Measurements from ENCODE around the gene ING2. TPM values are rescaled to one million over a fixed set of nuclear protein-coding genes. Genes with fewer than 3 reads are reported as not detected.
"Not testable (repeated sequence)": the region's sequence is repeated elsewhere in the genome, so short reads cannot be mapped to it uniquely, and the experiment has no call there.

Gene ING2
- total RNA-seq, 1 donor from 2014 or later = 4.3 TPM

DNA sequence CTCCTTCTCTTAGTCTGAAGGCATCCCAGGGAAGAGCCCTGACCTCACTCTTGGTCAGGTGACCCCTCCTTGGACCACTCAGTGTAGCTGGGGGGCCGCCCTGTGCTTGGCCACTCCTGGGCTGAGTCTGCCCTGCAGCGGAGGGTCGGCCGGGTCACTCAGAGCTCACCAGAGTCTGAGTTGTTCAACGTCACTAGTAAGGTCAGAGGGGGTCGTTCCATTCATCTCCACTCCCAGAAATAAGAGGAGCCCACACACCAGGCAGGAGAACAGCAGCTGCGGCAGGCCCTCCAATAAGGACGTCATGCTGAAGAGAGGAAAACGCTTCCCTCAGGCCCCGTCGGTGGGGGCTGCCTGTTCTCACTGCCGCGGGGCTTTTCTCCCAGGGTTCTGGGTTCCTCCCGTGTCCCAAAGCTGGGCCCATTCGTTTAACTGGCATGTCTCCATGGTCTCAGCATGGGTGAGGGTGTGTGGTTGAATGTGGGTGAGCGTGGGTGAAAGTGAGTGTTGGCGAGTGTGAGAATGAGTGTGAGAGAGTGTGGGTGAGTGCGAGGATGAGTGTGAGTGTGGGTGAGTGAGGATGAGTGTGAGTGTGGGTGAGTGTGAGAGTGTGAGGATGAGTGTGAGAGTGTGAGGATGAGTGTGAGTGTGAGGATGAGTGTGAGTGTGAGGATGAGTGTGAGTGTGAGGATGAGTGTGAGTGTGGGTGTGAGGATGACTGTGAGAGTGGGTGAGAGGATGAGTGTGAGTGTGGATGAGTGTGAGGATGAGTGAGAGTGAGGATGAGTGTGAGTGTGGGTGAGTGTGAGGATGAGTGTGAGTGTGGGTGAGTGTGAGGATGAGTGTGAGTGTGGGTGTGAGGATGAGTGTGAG lies 47.7 kb downstream of the ING2 start:
- ATAC-seq (ENCODE audit: low read depth) (no peak), DNase-seq (no peak)
- no peaks in the 10 kb centered on the region for H3K4me1 Mint-ChIP-seq
- TF ChIP-seq, protein P1, sequence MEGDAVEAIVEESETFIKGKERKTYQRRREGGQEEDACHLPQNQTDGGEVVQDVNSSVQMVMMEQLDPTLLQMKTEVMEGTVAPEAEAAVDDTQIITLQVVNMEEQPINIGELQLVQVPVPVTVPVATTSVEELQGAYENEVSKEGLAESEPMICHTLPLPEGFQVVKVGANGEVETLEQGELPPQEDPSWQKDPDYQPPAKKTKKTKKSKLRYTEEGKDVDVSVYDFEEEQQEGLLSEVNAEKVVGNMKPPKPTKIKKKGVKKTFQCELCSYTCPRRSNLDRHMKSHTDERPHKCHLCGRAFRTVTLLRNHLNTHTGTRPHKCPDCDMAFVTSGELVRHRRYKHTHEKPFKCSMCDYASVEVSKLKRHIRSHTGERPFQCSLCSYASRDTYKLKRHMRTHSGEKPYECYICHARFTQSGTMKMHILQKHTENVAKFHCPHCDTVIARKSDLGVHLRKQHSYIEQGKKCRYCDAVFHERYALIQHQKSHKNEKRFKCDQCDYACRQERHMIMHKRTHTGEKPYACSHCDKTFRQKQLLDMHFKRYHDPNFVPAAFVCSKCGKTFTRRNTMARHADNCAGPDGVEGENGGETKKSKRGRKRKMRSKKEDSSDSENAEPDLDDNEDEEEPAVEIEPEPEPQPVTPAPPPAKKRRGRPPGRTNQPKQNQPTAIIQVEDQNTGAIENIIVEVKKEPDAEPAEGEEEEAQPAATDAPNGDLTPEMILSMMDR (IDR thresholded peaks at IDR 0.05) = no peak
- no peaks in the 10 kb centered on the region for H3K36me3 Mint-ChIP-seq (ENCODE audit: low read depth)
- intact Hi-C loops (cut with micrococcal nuclease) = no loop called here
- no peak overlapping the region for H3K4me3 Mint-ChIP-seq
- peaks cover 9% of the 10 kb centered on the region for H3K27me3 Mint-ChIP-seq
- CTCF ChIA-PET = no interaction called here
- H3K27ac Mint-ChIP-seq = no peak overlapping the region
- H3K9me3 Mint-ChIP-seq = no peaks in the 10 kb centered on the region
- POLR2A ChIA-PET = no interaction called here

DNA sequence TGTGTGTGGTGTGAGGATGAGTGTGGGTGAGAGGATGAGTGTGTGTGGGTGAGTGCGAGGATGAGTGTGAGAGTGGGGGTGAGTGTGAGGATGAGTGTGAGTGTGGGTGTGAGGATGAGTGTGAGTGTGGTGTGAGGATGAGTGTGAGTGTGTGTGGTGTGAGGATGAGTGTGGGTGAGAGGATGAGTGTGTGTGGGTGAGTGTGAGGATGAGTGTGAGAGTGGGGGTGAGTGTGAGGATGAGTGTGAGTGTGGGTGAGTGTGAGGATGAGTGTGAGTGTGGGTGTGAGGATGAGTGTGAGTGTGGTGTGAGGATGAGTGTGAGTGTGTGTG lies 48.3 kb downstream of the ING2 start:
- H3K4me3 Mint-ChIP-seq; H3K4me1 Mint-ChIP-seq; H3K36me3 Mint-ChIP-seq (ENCODE audit: low read depth); H3K27me3 Mint-ChIP-seq; H3K27ac Mint-ChIP-seq; POLR2A ChIA-PET; H3K9me3 Mint-ChIP-seq; ATAC-seq (ENCODE audit: low read depth); DNase-seq; CTCF ChIA-PET; intact Hi-C loops (cut with micrococcal nuclease): not testable (repeated sequence)

DNA sequence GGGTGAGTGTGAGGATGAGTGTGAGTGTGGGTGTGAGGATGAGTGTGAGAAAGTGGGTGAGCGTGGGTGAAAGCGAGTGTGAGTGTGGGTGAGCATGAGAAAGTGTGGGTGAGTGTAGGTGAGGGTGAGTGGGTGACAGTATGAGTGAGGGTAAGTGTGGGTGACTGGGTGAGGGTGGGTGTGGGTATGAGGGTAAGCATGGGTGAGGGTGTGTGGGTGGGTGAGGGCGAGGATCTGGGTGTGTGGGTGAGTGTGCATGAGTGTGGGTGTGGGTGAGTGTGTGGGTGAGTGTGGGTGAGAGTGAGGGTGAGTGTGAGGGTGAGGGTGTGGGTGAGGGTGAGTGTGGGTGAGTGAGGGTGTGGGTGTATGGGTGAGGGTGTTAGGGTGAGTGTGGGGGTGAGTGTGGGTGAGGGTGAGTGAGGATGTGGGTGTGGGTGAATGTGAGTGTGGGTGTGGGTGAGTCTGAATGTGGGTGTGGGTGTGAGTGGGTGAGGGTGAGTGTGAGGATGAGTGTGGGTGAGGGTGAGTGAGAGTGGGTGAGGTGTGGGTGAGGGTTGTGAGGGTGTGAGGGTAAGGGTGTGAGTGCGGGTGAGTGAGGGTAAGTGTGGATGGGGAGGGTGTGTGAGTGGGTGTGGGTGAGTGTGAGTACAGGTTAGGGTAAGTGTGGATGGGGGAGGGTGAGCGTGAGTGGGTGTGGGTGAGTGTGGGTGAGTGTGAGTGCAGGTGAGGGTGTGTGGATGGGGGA lies 48.9 kb downstream of the ING2 start:
- ChIA-PET CTCF (no interaction called here), POLR2A (no interaction called here)
- no peaks in the 10 kb centered on the region for H3K9me3 Mint-ChIP-seq
- H3K27me3 Mint-ChIP-seq = peaks cover 2% of the 10 kb centered on the region
- H3K4me3 Mint-ChIP-seq = no peak overlapping the region
- H3K27ac Mint-ChIP-seq = no peak overlapping the region
- TF ChIP-seq, protein P1 (IDR thresholded peaks at IDR 0.05) = no peak
- ATAC-seq (ENCODE audit: low read depth) (no peak), DNase-seq (no peak)
- intact Hi-C loops (cut with micrococcal nuclease) = no loop called here
- H3K36me3 Mint-ChIP-seq (ENCODE audit: low read depth) = no peaks in the 10 kb centered on the region
- H3K4me1 Mint-ChIP-seq = no peaks in the 10 kb centered on the region

DNA sequence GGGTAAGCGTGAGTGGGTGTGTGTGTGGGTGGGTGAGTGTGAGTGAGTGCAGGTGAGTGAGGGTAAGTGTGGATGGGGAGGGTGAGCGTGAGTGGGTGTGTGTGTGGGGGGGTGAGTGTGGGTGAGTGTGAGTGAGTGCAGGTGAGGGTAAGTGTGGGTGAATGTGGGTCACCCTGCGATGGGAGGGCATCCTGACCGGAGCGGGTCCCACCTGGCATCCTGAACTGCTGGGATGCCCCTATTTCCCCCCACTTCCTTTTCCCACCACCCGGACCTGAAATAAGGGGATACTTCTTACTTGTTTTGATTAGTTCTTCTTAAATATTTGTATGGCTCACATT lies 49.5 kb downstream of the ING2 start:
- Mint-ChIP-seq H3K36me3 (ENCODE audit: low read depth) (no peaks in the 10 kb centered on the region), H3K9me3 (no peaks in the 10 kb centered on the region), H3K27me3 (no peaks in the 10 kb centered on the region), H3K27ac (no peak overlapping the region), H3K4me3 (no peak overlapping the region), H3K4me1 (no peaks in the 10 kb centered on the region)
- TF ChIP-seq, protein P1 (IDR thresholded peaks at IDR 0.05) = no peak
- intact Hi-C loops (cut with micrococcal nuclease) = no loop called here
- DNase-seq (no peak), ATAC-seq (ENCODE audit: low read depth) (no peak)
- ChIA-PET POLR2A (no interaction called here), CTCF (no interaction called here)

DNA sequence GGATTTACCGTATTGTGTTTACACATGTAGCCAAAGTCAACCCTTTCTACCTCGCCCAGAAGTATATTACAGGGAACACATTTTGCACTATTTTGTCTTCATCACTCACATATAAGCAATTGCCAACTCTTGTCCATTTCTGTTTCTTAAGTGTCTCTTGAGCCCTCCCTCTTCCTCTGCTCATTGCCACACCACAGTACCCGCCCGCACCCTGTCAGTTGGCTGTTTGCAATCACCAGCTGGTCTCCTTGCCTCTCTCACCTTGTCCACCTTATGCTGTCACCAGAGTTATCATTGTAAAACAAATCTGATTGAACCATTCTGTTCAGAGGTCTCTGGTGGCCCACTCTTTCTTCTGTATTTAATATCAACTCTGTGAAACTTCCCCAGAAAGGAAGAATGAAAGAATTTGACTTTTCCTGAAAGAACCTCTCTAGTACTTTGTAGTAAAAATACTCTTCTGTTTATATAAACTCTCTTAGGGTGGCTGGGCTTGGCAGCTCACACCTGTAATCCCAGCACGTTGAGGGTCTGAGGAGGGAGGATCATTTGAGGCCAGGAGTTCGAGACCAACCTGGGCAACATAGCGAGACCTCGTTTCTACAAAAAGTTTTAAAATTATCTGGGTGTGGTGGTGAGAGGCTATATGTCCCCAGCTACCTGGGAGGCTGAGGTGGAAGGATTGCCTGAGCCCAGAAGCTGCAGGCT lies 50.2 kb downstream of the ING2 start:
- ChIA-PET CTCF (no interaction called here), POLR2A (interaction anchor here (0.6 kb wide), 1 partner anchor 49 kb away, joined by 8 read pairs; no protein-coding TSS in a partner anchor)
- no peaks in the 10 kb centered on the region for H3K4me1 Mint-ChIP-seq
- intact Hi-C loops (cut with micrococcal nuclease) = no loop called here
- TF ChIP-seq, protein P1 (IDR thresholded peaks at IDR 0.05) = no peak
- no peaks in the 10 kb centered on the region for H3K36me3 Mint-ChIP-seq (ENCODE audit: low read depth)
- no peaks in the 10 kb centered on the region for H3K27me3 Mint-ChIP-seq
- H3K27ac Mint-ChIP-seq = no peak overlapping the region
- no peak overlapping the region for H3K4me3 Mint-ChIP-seq
- ATAC-seq (ENCODE audit: low read depth) (no peak), DNase-seq (no peak)
- H3K9me3 Mint-ChIP-seq = no peaks in the 10 kb centered on the region
